Pancreas (tissue), 10 donors: Measurements from ENCODE around the gene PIP5K1C. TPM values are rescaled to one million over a fixed set of nuclear protein-coding genes. Genes with fewer than 3 reads are reported as not detected.

ENCODE experiments used
- ATAC-seq, 4 donors: fragments of 200-7000 bp; cut with Tn5 transposase; one replicate each; pipeline versions ENCODE4 v1.8.0 to v1.9.1; 2020; ENCODE audit warnings: mild to moderate bottlenecking in 4 of 4, moderate library complexity in 4 of 4
- DNase-seq, 6 donors: peaks; one replicate each; pipeline ENCODE4 v3.0.0-alpha.2; 2020
- FAIRE-seq: peaks from 2 replicates; lab custom pipeline; 2012; peaks lifted over from hg19 to GRCh38; lab: Jason Lieb, UNC
- H3K27ac ChIP-seq, 4 donors: fragments of 200-600 bp; sonication (generic); 1 replicate in 3 of 4; 2 replicates in 1 of 4; pipeline versions ENCODE4 v1.5.0 to v1.8.0; 2020
- H3K27me3 ChIP-seq, 4 donors: fragments of 200-600 bp; one replicate each; pipeline ENCODE4 v1.8.0; 2021
- H3K36me3 ChIP-seq, 3 donors: fragments of 200-600 bp; sonication (generic) in 1 of 3; one replicate each; pipeline versions ENCODE4 v1.5.0 to v1.8.0; 2020 to 2021
- H3K4me1 ChIP-seq, 3 donors: fragments of 200-600 bp; one replicate each; pipeline ENCODE4 v1.8.0; 2021
- H3K4me3 ChIP-seq, 4 donors: fragments of 200-600 bp; sonication (generic) in 2 of 4; one replicate each; pipeline versions ENCODE4 v1.5.0 to v1.8.0; 2020 to 2021
- H3K9me3 ChIP-seq, 4 donors: fragments of 200-600 bp; one replicate each; pipeline ENCODE4 v1.8.0; 2021
- CTCF ChIP-seq, 4 donors: fragments of 200-600 bp; sonication (generic) in 3 of 4; IDR thresholded peaks; one replicate each; pipeline versions ENCODE4 v1.5.0 to v1.8.0; 2021; ENCODE audit warnings: antibody characterized with exemption in 4 of 4
- WGBS, 2 donors: extraction: QIAGEN DNeasy Blood & Tissue Kit; methylation state at CpG; one replicate each; pipeline ENCODE4 v1.1.7; 2013; 5-methylcytosine and 5-hydroxymethylcytosine counted together
- intact Hi-C, 3 donors: fragments of 100-400 bp; cut with DNase I; formaldehyde crosslinking; loops; one replicate each; pipeline versions ENCODE4 v1.11.1 to v1.14.2; 2022
- polyA plus RNA-seq, 2 donors: library from polyadenylated mRNA; stranded (reverse); fragments of 200-250 nt; gene quantifications; one replicate each; pipeline ENCODE4 v1.2.3, GENCODE V29; 2013
- total RNA-seq, 6 donors: library from RNA; stranded (reverse); fragmentation: NEBNext Ultra II Directional in 4 of 6; extraction: Animal tissue kit (Norgen Biotek cat#: 25700) in 4 of 6; gene quantifications; one replicate each; pipeline versions ENCODE4 v1.2.1 to v1.2.4, GENCODE V29; 2021 to 2023
- donor health status: healthy with polysubstance abuse.
- donor health status: DM: no; HTN: no; CAD: no; lungs with moderate emphysema.
- donor health status: DM: no; HTN: no; CAD: no.
- donor health status: control.
- donor health status: control.
- donor health status: Bipolar disorder and iron deficiency.
- donor health status: DM: yes; HTN: yes; CAD: no.
- donor health status: DM: no; HTN: no; CAD: no.
- donor health status: DM: no; HTN: no; CAD: no.
- donor health status: DM: yes; HTN: yes; CAD: no.

The PIP5K1C gene
- total and polyA plus RNA-seq, 8 donors = 12.9 to 24.8 (median 14.9) TPM

- no peaks in the 10 kb centered on the region for H3K9me3 ChIP-seq
- DNase-seq = peak in 3 of 6 donors; percentile 39 to 76 (median 54)
- no peak for TF ChIP-seq CTCF (IDR thresholded peaks at IDR 0.05)
- FAIRE-seq = no peak
- 91 to 93% methylated on average over 57 to 79 of the region's 79 CpGs for WGBS, 2 donors
- H3K4me3 ChIP-seq = no peak overlapping the region
- intact Hi-C loops = loop anchor here in 1 of 3 donors (10.0 kb wide), 1 partner anchor 298 kb away; no protein-coding TSS in a partner anchor
- no peak for ATAC-seq
- H3K27ac ChIP-seq = no peak overlapping the region
- peaks cover 0 to 13% (median 12%) of the 10 kb centered on the region in 3 donors for H3K36me3 ChIP-seq
- no peaks in the 10 kb centered on the region for H3K27me3 ChIP-seq
- no peaks in the 10 kb centered on the region for H3K4me1 ChIP-seq
Observed at GRCh38 chr19:3612901-3613741, 87.1 kb downstream of the PIP5K1C start.

GRCh38 chr19:3612330-3612729, 87.9 kb downstream of the PIP5K1C start:
- WGBS, 2 donors = 98% methylated on average over 29 to 33 of the region's 33 CpGs
- no peak for TF ChIP-seq CTCF (IDR thresholded peaks at IDR 0.05)
- intact Hi-C loops = loop anchor here in 1 of 3 donors (10.0 kb wide), 1 partner anchor 298 kb away; no protein-coding TSS in a partner anchor
- no peaks in the 10 kb centered on the region for H3K27me3 ChIP-seq
- H3K4me1 ChIP-seq = no peaks in the 10 kb centered on the region
- no peaks in the 10 kb centered on the region for H3K9me3 ChIP-seq
- peak in 3 of 6 donors; percentile 8 to 70 (median 28) for DNase-seq
- no peak for FAIRE-seq
- H3K36me3 ChIP-seq = peaks cover 0 to 13% (median 12%) of the 10 kb centered on the region in 3 donors
- no peak overlapping the region for H3K27ac ChIP-seq
- H3K4me3 ChIP-seq = no peak overlapping the region
- ATAC-seq = no peak

- ATAC-seq (no peak), FAIRE-seq (no peak), DNase-seq (peak in 3 of 6 donors; percentile 10 to 62 (median 53))
- peaks cover 0 to 2% (median 0%) of the 10 kb centered on the region in 3 donors for H3K4me1 ChIP-seq
- peaks cover 0 to 13% (median 12%) of the 10 kb centered on the region in 3 donors for H3K36me3 ChIP-seq
- no peak for TF ChIP-seq CTCF (IDR thresholded peaks at IDR 0.05)
- intact Hi-C loops = loop anchor here in 1 of 3 donors (10.0 kb wide), 1 partner anchor 297 kb away; no protein-coding TSS in a partner anchor
- H3K27ac ChIP-seq = no peak overlapping the region
- 95 to 97% methylated on average over 36 of the region's 36 CpGs for WGBS, 2 donors
- H3K27me3 ChIP-seq = no peaks in the 10 kb centered on the region
- H3K4me3 ChIP-seq = no peak overlapping the region
- H3K9me3 ChIP-seq = no peaks in the 10 kb centered on the region
Observed at GRCh38 chr19:3611841-3612240, 88.4 kb downstream of the PIP5K1C start.

- DNase-seq (peak in 3 of 6 donors; percentile 13 to 72 (median 30)), ATAC-seq (no peak), FAIRE-seq (no peak)
- Histone ChIP-seq H3K36me3 (peaks cover 0 to 13% (median 12%) of the 10 kb centered on the region in 3 donors), H3K9me3 (no peaks in the 10 kb centered on the region), H3K4me3 (no peak overlapping the region), H3K4me1 (peaks cover 0 to 10% (median 0%) of the 10 kb centered on the region in 3 donors), H3K27ac (no peak overlapping the region), H3K27me3 (no peaks in the 10 kb centered on the region)
- no peak for TF ChIP-seq CTCF (IDR thresholded peaks at IDR 0.05)
- WGBS, 2 donors = 88 to 92% methylated on average over 37 to 41 of the region's 41 CpGs
- intact Hi-C loops = loop anchor here in 1 of 3 donors (10.0 kb wide), 1 partner anchor 296 kb away; no protein-coding TSS in a partner anchor
Observed at GRCh38 chr19:3610745-3611717, 89.2 kb downstream of the PIP5K1C start.
